NCI-H748 (cell line): Measurements from ENCODE around the gene SLC4A2.

Source experiments
- DNase-seq: peaks from one replicate; lab custom pipeline; 2025; ENCODE audit not compliant: unreplicated experiment; lab: John Stamatoyannopoulos, UW

The SLC4A2 gene

DNA sequence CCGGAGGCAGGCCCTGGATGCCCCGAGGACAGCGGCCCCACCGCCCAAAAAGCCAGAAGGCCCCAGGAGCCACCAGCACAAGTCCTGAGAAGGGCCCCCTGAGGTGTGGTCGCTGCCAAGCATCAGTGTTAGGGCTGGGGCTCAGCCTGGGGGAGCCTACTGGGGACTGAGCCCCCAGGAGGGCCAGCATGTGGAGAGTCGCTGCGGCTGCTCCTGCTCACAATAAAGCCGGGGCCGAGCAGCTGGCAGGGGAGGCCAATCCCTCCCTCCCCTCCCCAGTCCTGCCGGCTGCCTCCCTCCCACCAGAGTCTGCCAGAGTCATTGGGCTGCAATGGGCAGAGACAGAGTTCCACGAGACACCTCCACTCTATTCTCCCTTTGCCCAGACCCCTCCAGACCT lies 14.1 kb upstream of the SLC4A2 start:
- no peak for DNase-seq

- no peak for DNase-seq
Observed at GRCh38 chr7:151045967-151046366, 13.4 kb upstream of the SLC4A2 start.

DNA sequence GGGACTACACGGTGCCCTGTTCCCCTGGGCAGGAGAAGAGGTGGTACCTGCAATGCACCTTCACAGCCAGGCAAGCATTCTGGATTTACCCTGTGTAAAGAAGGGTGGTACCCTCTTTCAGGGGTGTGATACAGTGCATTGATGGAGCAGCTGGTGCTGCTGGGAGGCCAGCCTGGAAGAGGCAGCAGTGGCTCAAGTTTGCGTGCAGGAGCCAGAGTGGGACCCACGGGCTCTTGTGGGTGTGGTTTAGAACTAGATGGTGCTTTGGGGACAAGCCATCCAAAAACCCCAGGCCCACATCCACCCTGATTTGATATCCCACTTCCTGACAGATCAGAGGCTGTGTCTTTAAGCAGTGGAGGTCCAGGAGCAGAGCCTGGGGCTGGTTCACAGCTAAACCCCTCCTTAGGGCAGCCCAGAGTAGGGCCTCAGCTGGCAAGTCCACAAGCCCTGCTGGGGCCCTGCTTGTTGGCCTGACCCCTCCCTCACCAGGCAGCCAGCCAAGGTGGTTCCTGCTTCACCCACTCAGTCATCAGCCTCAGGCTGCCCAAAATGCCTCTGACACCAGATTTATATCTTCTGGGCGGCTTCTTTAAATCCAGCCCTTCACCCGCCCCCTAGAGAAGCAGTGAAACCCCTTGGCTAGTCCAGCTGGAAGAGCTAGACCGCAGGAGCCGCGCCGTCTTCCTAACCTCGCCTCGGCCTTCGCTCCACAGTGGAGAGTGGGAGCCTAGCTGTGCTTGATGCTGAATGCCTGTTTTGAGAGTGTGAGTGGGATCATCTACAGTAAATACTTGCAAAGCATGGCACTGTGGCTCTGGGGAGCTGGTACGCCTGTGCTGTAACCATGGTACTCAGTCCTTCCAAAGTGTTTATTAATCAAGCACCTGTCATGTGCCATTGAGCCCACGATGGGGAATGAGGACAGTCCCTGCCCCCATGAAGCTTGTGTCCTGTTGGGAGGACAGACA lies 12.5 kb upstream of the SLC4A2 start:
- DNase-seq = peak; percentile 25

- DNase-seq = no peak
Observed at GRCh38 chr7:151047976-151048815, 11.2 kb upstream of the SLC4A2 start, which contains the start of gene ASIC3. ASIC3 (plus strand) TSS chr7:151048531; CDS start chr7:151048886, 355 bp downstream.

DNA sequence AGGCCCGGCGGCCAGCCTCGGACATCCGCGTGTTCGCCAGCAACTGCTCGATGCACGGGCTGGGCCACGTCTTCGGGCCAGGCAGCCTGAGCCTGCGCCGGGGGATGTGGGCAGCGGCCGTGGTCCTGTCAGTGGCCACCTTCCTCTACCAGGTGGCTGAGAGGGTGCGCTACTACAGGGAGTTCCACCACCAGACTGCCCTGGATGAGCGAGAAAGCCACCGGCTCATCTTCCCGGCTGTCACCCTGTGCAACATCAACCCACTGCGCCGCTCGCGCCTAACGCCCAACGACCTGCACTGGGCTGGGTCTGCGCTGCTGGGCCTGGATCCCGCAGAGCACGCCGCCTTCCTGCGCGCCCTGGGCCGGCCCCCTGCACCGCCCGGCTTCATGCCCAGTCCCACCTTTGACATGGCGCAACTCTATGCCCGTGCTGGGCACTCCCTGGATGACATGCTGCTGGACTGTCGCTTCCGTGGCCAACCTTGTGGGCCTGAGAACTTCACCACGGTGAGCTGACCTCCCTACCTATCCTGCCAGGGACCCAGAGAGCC lies 10.4 kb upstream of the SLC4A2 start:
- DNase-seq = no peak

DNA sequence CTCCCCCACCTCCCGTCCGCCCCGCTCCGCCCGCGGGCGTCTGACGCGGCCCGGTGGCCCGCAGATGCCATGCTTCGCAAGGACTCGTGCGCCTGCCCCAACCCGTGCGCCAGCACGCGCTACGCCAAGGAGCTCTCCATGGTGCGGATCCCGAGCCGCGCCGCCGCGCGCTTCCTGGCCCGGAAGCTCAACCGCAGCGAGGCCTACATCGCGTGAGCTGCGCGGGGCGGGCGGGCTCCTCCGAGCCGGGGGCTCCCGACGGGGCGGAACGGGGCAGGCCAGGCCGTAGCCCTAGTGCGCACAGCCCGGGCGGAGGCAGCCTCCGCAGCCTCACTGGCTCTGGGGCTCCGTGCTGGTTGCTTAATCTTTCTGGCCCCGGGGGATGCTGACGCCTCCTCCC lies 8.3 kb upstream of the SLC4A2 start:
- peak; percentile 37 for DNase-seq

GRCh38 chr7:151053096-151053495 lies 6.3 kb upstream of the SLC4A2 start:
- no peak for DNase-seq

DNA sequence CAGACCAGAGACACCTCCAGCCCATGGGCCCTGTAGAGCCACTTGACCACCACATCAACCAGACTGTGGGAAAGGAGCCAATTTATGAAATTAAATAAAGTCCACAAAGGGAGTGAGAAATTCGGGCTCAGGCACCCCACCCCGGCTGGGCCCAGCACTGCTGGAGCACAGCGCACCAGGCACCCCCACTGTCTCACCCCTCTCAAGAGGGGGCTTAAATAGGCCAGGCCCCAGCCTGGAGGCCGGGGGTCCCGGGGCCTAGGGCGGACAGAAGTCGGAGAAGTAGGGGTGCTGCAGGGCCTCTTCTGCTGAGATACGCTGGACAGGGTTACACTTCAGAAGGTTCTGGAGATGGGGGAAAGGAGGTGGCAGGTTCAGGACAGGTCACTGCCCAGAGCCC lies 5.6 kb upstream of the SLC4A2 start:
- no peak for DNase-seq

DNA sequence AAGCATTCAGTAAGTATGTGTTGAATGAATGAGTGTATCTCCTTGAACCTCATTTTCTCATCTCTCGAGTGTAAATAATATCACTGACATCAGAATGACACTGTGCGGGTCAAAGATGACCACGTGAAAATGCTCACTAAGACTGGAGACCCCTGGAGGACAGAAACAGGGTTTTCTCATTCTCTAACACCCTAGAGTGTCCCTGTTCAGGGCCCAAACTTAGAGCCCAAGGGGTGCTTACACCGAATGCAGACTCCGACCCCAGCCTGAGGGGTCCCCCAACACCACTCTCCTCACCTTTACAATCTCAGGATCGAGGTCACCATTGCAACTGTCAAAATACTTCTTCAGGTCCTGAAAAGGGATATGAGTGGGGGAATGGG lies 3.1 kb upstream of the SLC4A2 start:
- DNase-seq = no peak

GRCh38 chr7:151056666-151057505 lies 2.5 kb upstream of the SLC4A2 start:
- DNase-seq = no peak

- peak; percentile 83 for DNase-seq
Observed at GRCh38 chr7:151057506-151057988, 1.8 kb upstream of the SLC4A2 start, which contains the start of gene CDK5. CDK5 (minus strand) TSS chr7:151057897; CDS start chr7:151057848, 49 bp downstream.

GRCh38 chr7:151057989-151058780 lies 1.2 kb upstream of the SLC4A2 start:
- DNase-seq = peak; percentile 100

- DNase-seq = peak; percentile 42
Observed at GRCh38 chr7:151058781-151059366, 515 bp upstream of the SLC4A2 start.

DNA sequence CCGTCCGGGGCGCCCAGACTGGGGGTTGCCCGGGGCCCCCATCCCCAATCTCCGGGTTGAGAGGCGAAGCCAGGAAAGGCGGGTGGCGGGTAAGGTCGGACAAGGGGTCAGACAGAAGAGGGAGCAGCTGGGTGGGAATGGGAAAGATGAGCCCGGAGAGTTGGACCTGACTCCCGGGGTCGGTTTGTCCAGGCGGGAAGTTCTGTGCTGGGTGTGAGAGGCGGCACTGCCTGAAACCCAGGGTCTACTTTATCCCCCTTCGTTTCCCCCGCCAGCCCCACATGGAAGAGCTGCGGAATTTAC lies 675 bp downstream of the SLC4A2 start:
- no peak for DNase-seq

DNA sequence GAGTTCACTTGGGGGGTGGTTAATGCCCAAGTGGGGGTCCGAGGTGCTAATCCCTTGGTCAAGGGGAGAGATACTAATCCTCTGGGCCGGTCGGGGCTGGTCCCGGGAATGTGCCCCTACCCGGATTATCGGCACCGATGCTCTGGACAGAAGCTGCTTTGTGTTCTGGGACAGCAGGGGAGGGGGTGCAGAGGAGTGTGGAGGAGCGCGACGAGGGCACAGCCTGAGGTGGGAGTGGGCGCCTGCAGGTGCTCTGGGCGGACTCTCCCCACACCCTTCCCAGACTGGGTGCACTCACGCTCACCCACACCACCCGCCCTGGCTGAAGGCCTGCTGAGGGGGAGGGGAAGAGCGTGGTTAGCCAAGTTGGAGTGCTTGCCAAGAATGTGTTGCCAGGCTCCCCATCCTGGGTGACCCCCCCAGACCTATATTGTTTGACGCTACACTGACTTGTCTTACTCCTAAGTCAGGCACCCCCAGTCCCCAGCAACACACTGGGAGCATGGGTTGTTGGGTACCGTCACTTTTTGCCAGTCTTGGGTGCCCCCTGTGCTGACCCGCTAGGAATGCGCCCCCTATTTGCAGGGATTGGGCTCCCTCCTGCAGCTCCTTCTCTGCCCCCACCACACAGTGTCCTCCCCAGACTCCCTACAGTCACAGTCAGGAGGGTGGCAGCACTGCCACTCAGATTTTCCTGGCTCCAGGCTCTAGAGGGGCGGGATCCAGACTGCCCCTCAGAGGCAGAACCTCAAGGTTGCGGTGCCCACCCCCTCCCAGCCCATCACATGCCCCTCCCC lies 1.2 kb downstream of the SLC4A2 start:
- peak; percentile 25 for DNase-seq

- no peak for DNase-seq
Observed at GRCh38 chr7:151061213-151062110, 2.1 kb downstream of the SLC4A2 start.

DNA sequence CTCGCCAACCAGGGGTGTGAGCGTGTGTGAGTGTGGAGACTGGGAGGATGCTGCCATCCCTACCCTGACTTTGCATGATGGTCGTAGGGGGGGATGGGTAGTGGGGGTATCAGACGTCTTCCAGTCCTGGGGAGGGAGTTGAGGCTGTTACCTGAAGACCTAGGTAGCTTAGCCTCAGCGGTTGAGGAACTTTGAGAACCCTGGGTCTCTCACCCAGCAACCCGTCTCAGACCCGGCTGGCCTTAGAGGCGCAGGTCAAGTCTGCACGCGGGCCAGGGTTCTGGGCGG lies 2.7 kb downstream of the SLC4A2 start:
- DNase-seq = no peak
